HEK293T (cell line): ENCODE results near the gene ZDHHC7.

Experiments used
- CTCF ChIA-PET: fragments of 350-600 bp; formaldehyde crosslinking; extraction: SDS; loops from one replicate; lab custom pipeline; 2021; ENCODE audit warnings: antibody characterized with exemption, inconsistent platforms; lab: Yijun Ruan, JAX
- POLR2A ChIA-PET: fragments of 350-600 bp; formaldehyde crosslinking; extraction: SDS; loops from one replicate; lab custom pipeline; 2020; ENCODE audit warnings: antibody characterized with exemption, inconsistent platforms; lab: Yijun Ruan, JAX
- DNase-seq: peaks from one replicate; pipeline ENCODE4 v3.0.0; 2012; ENCODE audit warnings: mixed read lengths; ENCODE audit errors: extremely low spot score
- ARNT ChIP-seq: fragments of 450-650 bp; IDR thresholded peaks from 2 replicates; pipeline ENCODE4 v1.6.1; 2017; ENCODE audit warnings: mild to moderate bottlenecking
- BHLHE40 ChIP-seq: fragments of 450-650 bp; IDR thresholded peaks from 2 replicates; pipeline ENCODE4 v1.6.1; 2016; ENCODE audit warnings: mild to moderate bottlenecking, moderate library complexity, borderline replicate concordance
- CTBP1 ChIP-seq: fragments of 450-650 bp; IDR thresholded peaks from 2 replicates; pipeline ENCODE4 v1.6.1; 2016; ENCODE audit warnings: borderline replicate concordance
- ELF4 ChIP-seq: fragments of 450-650 bp; IDR thresholded peaks from 2 replicates; pipeline ENCODE4 v1.6.1; 2017; ENCODE audit warnings: antibody characterized with exemption
- FOXA1 ChIP-seq: fragments of 450-650 bp; IDR thresholded peaks from 2 replicates; pipeline ENCODE4 v1.6.1; 2016; ENCODE audit warnings: mild to moderate bottlenecking
- FOXK2 ChIP-seq: fragments of 450-650 bp; IDR thresholded peaks from 2 replicates; pipeline ENCODE4 v1.6.1; 2016; ENCODE audit warnings: mild to moderate bottlenecking
- FOXM1 ChIP-seq: fragments of 450-650 bp; IDR thresholded peaks from 2 replicates; pipeline ENCODE4 v1.6.1; 2017; ENCODE audit warnings: mild to moderate bottlenecking, borderline replicate concordance
- HDGF ChIP-seq: fragments of 450-650 bp; IDR thresholded peaks from 2 replicates; pipeline ENCODE4 v1.6.1; 2017; ENCODE audit warnings: antibody characterized with exemption, borderline replicate concordance
- L3MBTL2 ChIP-seq: fragments of 450-650 bp; conservative IDR thresholded peaks from 2 replicates; pipeline ENCODE4 v1.6.1; 2016; ENCODE audit warnings: mild to moderate bottlenecking
- LEF1 ChIP-seq: fragments of 450-650 bp; IDR thresholded peaks from 2 replicates; pipeline ENCODE4 v1.6.1; 2017; ENCODE audit warnings: mild to moderate bottlenecking, borderline replicate concordance
- NFRKB ChIP-seq: fragments of 450-650 bp; IDR thresholded peaks from 2 replicates; pipeline ENCODE4 v1.6.1; 2016; ENCODE audit warnings: mild to moderate bottlenecking, moderate library complexity
- SP1 ChIP-seq: fragments of 450-650 bp; IDR thresholded peaks from 2 replicates; pipeline ENCODE4 v1.6.1; 2017
- SUZ12 ChIP-seq: fragments of 450-650 bp; IDR thresholded peaks from 2 replicates; pipeline ENCODE4 v1.6.1; 2016; ENCODE audit warnings: mild to moderate bottlenecking
- TARDBP ChIP-seq: fragments of 450-650 bp; IDR thresholded peaks from 2 replicates; pipeline ENCODE4 v1.6.1; 2016
- ZNF384 ChIP-seq: fragments of 450-650 bp; IDR thresholded peaks from 2 replicates; pipeline ENCODE4 v1.6.1; 2016
- TF ChIP-seq, protein P1 (sequence below): fragments of 450-650 bp; IDR thresholded peaks from 2 replicates; pipeline ENCODE4 v1.6.1; 2016

Gene ZDHHC7

DNA sequence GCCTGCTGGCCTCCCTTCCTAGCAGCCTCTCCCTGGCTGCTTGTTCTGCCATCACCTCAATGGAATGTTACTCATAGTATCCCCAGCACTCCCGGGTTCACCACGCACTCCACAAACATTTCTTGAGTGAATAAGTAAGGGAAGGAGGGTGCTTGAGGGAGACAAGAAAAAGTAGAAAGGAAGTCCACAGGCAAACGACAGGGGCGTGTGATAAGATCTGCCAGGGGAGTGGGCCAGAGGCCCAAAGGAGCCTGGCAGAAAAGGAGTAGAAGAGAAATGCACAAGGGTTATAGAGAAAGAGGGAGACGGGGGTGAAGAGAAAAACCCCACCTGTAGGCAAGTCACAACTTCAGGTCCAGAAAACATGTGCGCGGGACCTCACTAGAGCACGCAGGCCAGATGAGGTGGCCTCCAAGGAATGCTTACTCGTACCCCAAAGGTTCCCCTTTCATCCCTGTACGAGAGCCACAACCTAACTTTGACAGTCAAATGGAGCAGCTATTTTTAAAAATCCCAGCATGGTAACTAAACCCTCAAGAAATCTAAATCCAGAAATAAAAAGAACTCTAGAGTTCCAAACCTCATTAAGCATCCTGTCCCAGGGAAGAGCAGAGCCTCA, 6.6 kb downstream of the ZDHHC7 start:
- no peak for DNase-seq
- CTCF ChIA-PET = interaction anchor here (1.7 kb wide), 1 partner anchor 34 kb away, joined by 5 read pairs; no protein-coding TSS in a partner anchor
- no peak for TF ChIP-seq ELF4
- TF ChIP-seq FOXK2 = no peak
- no peak for TF ChIP-seq TARDBP
- TF ChIP-seq CTBP1 = no peak
- TF ChIP-seq SUZ12 = no peak
- TF ChIP-seq LEF1 = no peak
- TF ChIP-seq FOXM1 = no peak
- no peak for TF ChIP-seq HDGF
- TF ChIP-seq BHLHE40 = no peak
- TF ChIP-seq ZNF384 = no peak
- TF ChIP-seq, protein P1, sequence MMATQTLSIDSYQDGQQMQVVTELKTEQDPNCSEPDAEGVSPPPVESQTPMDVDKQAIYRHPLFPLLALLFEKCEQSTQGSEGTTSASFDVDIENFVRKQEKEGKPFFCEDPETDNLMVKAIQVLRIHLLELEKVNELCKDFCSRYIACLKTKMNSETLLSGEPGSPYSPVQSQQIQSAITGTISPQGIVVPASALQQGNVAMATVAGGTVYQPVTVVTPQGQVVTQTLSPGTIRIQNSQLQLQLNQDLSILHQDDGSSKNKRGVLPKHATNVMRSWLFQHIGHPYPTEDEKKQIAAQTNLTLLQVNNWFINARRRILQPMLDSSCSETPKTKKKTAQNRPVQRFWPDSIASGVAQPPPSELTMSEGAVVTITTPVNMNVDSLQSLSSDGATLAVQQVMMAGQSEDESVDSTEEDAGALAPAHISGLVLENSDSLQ = no peak
- no peak for TF ChIP-seq SP1
- no peak for TF ChIP-seq ARNT
- TF ChIP-seq L3MBTL2 = no peak
- POLR2A ChIA-PET = no interaction called here

DNA sequence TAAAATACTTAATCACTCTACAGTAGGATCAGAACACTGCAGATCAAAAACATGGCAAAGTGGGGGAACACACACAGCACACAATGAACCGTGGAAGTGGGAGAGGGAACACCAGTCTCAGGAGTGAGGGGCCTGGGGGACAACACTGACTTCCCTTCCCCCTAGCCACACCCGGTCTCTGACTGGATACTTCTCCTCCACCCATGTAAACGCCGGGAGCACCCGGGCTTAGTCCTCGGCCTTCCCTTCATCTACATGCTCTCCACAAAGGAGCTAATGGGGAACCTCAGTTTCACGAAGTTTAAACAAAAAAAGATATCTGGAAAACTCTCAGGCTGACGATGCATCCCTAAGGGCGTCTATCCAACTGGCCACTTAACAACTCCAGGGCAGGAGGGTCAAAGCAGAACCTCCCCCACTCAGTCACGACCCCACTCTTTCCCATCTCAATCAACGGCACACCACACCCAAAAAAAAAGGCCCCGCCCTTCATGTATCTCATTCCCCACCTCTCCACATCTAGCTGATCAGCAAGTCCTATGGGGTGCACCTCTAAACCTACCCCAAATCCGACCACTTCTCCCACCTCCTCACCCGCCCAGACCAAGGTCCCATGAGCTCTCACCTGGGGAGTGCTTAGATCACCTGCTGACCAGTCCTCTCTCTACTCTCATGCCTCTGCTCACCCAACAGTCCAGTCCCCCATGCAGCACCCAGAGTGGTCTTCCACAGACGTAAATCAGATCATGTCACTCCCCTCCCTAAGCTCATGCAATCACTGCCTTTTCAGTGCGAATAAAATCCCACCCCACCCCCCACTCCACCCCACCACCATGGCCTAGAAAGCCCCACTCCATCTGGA, 7.4 kb downstream of the ZDHHC7 start:
- ChIA-PET POLR2A (no interaction called here), CTCF (no interaction called here)
- DNase-seq = no peak
- no peak for TF ChIP-seq SUZ12
- no peak for TF ChIP-seq NFRKB
- no peak for TF ChIP-seq TARDBP
- no peak for TF ChIP-seq L3MBTL2
- TF ChIP-seq ARNT = no peak
- no peak for TF ChIP-seq HDGF
- TF ChIP-seq FOXM1 = no peak
- TF ChIP-seq ELF4 = no peak
- TF ChIP-seq, protein P1 = no peak
- no peak for TF ChIP-seq SP1
- no peak for TF ChIP-seq LEF1
- TF ChIP-seq BHLHE40 = no peak
- no peak for TF ChIP-seq ZNF384
- no peak for TF ChIP-seq FOXA1

DNA sequence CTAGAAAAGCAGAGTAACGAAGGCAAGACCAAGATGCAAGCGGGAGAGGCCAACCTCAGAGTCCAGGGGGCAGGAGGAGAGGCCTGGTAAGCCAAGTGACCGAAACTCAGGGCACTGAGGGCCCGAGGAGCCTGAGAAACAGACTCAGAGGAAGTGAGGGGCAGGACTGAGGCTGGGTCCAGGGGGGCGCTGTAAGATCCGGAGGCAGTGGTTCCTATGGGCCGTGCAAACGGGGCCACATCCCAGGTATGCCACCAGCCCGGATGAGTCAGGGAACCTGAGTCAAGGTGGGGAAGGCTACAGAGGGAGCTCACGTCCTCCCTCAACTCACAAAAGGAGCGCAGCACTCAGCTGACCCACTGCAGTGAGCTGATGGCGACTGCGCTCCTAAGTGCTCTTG, 8.3 kb downstream of the ZDHHC7 start:
- CTCF ChIA-PET = no interaction called here
- TF ChIP-seq HDGF (no peak), ELF4 (no peak), SP1 (no peak), NFRKB (no peak), BHLHE40 (no peak), ZNF384 (no peak), TARDBP (no peak), FOXA1 (no peak), CTBP1 (no peak), L3MBTL2 (no peak), SUZ12 (no peak), FOXK2 (no peak), ARNT (no peak)
- TF ChIP-seq, protein P1 = no peak
- DNase-seq = no peak
- POLR2A ChIA-PET = no interaction called here

DNA sequence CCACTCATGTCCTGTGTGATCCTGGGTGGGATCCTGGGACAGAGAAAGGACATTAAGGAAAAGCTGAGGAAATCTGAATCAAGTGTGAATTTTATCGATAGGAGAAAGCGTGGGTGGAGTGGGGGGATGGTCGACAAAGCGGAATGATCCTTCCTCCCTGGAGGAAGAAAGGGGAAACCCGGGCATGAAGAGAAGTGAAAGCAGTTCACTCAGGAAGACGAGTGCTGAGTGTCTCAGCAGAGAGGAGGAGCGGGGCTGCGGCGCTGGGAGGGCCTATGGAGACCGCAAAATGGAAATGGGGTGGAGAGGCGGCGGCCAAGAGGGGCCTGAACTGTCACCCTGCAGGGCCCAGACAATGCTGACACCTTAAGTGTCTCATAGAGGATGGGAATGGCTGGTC, 8.7 kb downstream of the ZDHHC7 start:
- DNase-seq = no peak
- TF ChIP-seq ZNF384 = no peak
- no peak for TF ChIP-seq CTBP1
- TF ChIP-seq, protein P1 = no peak
- no peak for TF ChIP-seq TARDBP
- TF ChIP-seq NFRKB = no peak
- POLR2A ChIA-PET = no interaction called here
- CTCF ChIA-PET = no interaction called here

DNA sequence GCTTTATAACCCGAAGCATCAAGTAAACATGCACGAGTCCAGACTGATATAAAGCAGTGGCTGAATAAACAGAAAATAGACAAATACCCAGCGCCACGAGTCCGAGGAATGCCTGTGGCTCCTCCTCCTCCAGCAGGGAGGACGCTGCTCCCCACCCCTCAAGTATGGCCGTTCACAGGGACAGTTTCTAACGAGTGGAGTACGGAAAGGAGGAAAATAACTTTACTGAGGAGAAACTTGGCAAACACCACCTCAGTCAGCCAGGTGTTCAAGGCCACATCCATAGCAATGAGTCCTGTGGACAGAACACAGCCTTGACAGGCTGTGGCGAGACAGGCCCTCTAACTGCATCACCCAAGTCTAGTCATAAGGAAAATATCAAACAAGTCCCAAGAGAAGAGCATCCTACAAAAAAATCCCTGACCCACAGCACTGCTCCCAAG, 9.2 kb downstream of the ZDHHC7 start:
- DNase-seq = no peak
- POLR2A ChIA-PET = interaction anchor here (2.1 kb wide), 1 partner anchor 9 kb away, joined by 5 read pairs; the partner anchor contains the start of gene ZDHHC7
- TF ChIP-seq, protein P1 = no peak
- TF ChIP-seq ZNF384 (no peak), NFRKB (no peak), SP1 (no peak), HDGF (no peak), LEF1 (no peak), TARDBP (no peak), FOXM1 (no peak), FOXK2 (no peak), FOXA1 (no peak), SUZ12 (no peak), CTBP1 (no peak), ELF4 (no peak)
- CTCF ChIA-PET = no interaction called here
